ENCODE data around the gene OR2V2.

The OR2V2 gene

DNA sequence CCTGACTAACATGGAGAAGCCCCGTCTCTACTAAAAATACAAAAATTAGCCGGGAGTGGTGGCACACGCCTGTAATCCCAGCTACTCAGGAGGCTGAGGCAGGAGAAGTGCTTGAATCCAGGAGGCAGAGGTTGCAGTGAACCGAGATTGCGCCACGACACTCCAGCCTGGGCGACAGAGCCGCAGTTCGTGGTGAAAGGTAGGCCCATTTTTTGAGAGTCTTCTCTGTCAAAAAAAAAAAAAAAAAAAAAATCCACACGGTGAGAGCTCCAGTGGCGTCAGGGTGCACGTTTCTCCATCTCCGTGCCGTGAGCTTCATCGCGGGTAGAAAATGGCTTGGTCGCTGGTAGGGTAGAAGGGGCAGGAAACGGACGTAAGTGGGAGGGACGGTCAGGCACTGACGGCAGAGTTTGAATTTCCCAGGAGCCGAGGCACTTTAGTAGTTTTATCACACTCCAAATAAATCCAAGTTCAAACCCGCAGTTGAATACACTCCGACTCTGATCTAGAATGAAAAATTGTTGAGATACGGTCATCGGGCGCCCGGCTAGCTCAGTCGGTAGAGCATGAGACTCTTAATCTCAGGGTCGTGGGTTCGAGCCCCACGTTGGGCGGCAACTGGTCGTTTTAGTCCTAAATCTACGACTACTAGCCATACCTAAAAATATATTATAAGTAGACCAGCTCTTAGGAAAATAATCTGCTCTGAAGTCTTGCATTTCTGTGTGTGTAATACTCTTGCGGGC is 60.0 kb downstream of the OR2V2 start:
- DNase-seq (ENCODE audit: low read depth in 2 of 2), result peak; percentile 73 to 74

DNA sequence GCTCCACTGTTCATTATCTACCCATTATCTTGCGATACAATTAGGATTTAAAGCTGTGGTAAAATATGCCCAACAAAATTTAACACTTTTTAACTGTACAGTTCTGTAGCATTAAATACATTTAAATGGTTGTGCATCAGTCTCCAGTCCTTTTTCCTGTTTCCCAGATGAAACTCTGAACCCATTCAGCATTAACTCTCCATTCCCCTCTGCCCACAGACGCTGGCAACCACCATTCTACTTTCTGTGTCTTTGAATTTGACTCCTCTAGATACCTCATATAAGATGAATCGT is 60.5 kb downstream of the OR2V2 start:
- DNase-seq (ENCODE audit: low read depth in 2 of 2), result no peak

Measured in stimulated activated CD8-positive, alpha-beta memory T cell treated with anti-CD3 and anti-CD28 coated beads, Interleukin-15, amount 100 ng/mL, for 48 hours (primary cell).